Liver (tissue), 3 donors: ENCODE data around the gene GRB7.

Experiments
- ATF3 ChIP-seq: IDR thresholded peaks from 2 replicates; pipeline ENCODE4 v1.6.1; 2016; ENCODE audit warnings: antibody characterized with exemption
- CTCF ChIP-seq: fragments of 150-350 bp; IDR thresholded peaks from 2 replicates; pipeline ENCODE4 v1.5.1; 2017; ENCODE audit warnings: improper control_type of control experiment, low read depth, low read length; ENCODE audit not compliant: missing input control
- EGR1 ChIP-seq, 2 donors: IDR thresholded peaks; 2 replicates each; pipeline ENCODE4 v1.6.1; 2016 to 2018; ENCODE audit warnings: antibody characterized with exemption in 2 of 2, low read depth in 2 of 2
- GABPA ChIP-seq, 2 donors: IDR thresholded peaks in 1 of 2; conservative IDR thresholded peaks in 1 of 2; 2 replicates each; pipeline ENCODE4 v1.6.1; 2016; ENCODE audit warnings: antibody characterized with exemption in 2 of 2, mild to moderate bottlenecking in 1 of 2, moderate library complexity in 1 of 2
- JUND ChIP-seq, 2 donors: IDR thresholded peaks; 2 replicates each; pipeline ENCODE4 v1.6.1; 2016; ENCODE audit warnings: antibody characterized with exemption in 2 of 2
- NR2F2 ChIP-seq: IDR thresholded peaks from 2 replicates; pipeline ENCODE4 v1.6.1; 2016; ENCODE audit warnings: antibody characterized with exemption
- RAD21 ChIP-seq, 2 donors: IDR thresholded peaks; 2 replicates each; pipeline ENCODE4 v1.6.1; 2016; ENCODE audit warnings: antibody characterized with exemption in 2 of 2, mild to moderate bottlenecking in 2 of 2
- RXRA ChIP-seq, 2 donors: IDR thresholded peaks; 2 replicates each; pipeline ENCODE4 v1.6.1; 2017 to 2018; ENCODE audit warnings: antibody characterized with exemption in 2 of 2, mild to moderate bottlenecking in 1 of 2
- SP1 ChIP-seq: IDR thresholded peaks from 2 replicates; pipeline ENCODE4 v1.6.1; 2018; ENCODE audit warnings: antibody characterized with exemption, mild to moderate bottlenecking
- TAF1 ChIP-seq: conservative IDR thresholded peaks from 2 replicates; pipeline ENCODE4 v1.6.1; 2016; ENCODE audit warnings: antibody characterized with exemption, mild to moderate bottlenecking
- YY1 ChIP-seq: IDR thresholded peaks from 2 replicates; pipeline ENCODE4 v1.6.1; 2016; ENCODE audit warnings: antibody characterized with exemption, mild to moderate bottlenecking
- TF ChIP-seq, protein P1 (sequence below): IDR thresholded peaks from 2 replicates; pipeline ENCODE4 v1.6.1; 2016; ENCODE audit warnings: antibody characterized with exemption, mild to moderate bottlenecking
- TF ChIP-seq, protein P2 (sequence below): IDR thresholded peaks from 2 replicates; pipeline ENCODE4 v1.6.1; 2016; ENCODE audit warnings: antibody characterized with exemption
- donor health status: healthy.
- donor health status: healthy.

DNA sequence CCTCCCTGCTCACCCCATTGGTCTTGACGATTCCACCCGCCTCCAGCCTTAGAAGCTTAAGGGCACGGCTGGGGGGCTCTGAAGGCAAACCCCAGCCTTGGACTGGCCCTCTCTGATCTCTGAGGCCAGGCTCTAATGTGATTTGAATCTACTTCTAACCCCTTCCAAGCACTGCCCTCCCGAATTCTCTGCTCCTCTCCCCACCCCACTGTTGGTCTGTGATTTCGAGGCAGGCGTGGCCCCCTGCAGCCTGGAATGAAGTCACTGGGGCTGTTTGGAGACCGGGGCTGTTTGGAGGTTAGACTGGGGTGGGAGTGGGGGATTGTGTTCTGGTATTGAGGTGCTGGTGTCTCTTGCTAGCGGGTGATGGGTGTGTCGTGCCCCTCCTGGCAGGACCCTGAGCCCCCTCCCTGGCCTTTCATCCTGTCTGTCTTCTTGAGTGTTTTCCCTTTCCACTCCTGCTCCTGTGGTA, 2.2 kb downstream of the GRB7 start:
- no peak for TF ChIP-seq CTCF
- TF ChIP-seq JUND (IDR thresholded peaks at IDR 0.05) = no peak
- TF ChIP-seq EGR1 (IDR thresholded peaks at IDR 0.05; ENCODE audit: low read depth in 2 of 2) = no peak
- TF ChIP-seq, protein P1, sequence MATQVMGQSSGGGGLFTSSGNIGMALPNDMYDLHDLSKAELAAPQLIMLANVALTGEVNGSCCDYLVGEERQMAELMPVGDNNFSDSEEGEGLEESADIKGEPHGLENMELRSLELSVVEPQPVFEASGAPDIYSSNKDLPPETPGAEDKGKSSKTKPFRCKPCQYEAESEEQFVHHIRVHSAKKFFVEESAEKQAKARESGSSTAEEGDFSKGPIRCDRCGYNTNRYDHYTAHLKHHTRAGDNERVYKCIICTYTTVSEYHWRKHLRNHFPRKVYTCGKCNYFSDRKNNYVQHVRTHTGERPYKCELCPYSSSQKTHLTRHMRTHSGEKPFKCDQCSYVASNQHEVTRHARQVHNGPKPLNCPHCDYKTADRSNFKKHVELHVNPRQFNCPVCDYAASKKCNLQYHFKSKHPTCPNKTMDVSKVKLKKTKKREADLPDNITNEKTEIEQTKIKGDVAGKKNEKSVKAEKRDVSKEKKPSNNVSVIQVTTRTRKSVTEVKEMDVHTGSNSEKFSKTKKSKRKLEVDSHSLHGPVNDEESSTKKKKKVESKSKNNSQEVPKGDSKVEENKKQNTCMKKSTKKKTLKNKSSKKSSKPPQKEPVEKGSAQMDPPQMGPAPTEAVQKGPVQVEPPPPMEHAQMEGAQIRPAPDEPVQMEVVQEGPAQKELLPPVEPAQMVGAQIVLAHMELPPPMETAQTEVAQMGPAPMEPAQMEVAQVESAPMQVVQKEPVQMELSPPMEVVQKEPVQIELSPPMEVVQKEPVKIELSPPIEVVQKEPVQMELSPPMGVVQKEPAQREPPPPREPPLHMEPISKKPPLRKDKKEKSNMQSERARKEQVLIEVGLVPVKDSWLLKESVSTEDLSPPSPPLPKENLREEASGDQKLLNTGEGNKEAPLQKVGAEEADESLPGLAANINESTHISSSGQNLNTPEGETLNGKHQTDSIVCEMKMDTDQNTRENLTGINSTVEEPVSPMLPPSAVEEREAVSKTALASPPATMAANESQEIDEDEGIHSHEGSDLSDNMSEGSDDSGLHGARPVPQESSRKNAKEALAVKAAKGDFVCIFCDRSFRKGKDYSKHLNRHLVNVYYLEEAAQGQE = no peak
- no peak for TF ChIP-seq RXRA (IDR thresholded peaks at IDR 0.05)
- no peak for TF ChIP-seq RAD21 (IDR thresholded peaks at IDR 0.05)
- no peak for TF ChIP-seq YY1
- TF ChIP-seq, protein P2, sequence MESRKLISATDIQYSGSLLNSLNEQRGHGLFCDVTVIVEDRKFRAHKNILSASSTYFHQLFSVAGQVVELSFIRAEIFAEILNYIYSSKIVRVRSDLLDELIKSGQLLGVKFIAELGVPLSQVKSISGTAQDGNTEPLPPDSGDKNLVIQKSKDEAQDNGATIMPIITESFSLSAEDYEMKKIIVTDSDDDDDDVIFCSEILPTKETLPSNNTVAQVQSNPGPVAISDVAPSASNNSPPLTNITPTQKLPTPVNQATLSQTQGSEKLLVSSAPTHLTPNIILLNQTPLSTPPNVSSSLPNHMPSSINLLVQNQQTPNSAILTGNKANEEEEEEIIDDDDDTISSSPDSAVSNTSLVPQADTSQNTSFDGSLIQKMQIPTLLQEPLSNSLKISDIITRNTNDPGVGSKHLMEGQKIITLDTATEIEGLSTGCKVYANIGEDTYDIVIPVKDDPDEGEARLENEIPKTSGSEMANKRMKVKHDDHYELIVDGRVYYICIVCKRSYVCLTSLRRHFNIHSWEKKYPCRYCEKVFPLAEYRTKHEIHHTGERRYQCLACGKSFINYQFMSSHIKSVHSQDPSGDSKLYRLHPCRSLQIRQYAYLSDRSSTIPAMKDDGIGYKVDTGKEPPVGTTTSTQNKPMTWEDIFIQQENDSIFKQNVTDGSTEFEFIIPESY = no peak
- no peak for TF ChIP-seq SP1
- no peak for TF ChIP-seq TAF1
- no peak for TF ChIP-seq NR2F2
- no peak for TF ChIP-seq ATF3
- TF ChIP-seq GABPA (IDR thresholded peaks at IDR 0.05 in 1 of 2, conservative IDR thresholded peaks at IDR 0.05 in 1 of 2) = no peak
